ENCODE measurements around the gene SUPT16H. TPM values are rescaled to one million over a fixed set of nuclear protein-coding genes. Genes with fewer than 3 reads are reported as not detected.

SUPT16H gene
- total RNA-seq (10 to 100 TPM; 39.2 to 76.4 (median 48.5) TPM), polyA plus RNA-seq (10 to 100 TPM; 45.8 to 69.8 (median 50.4) TPM)
- long read RNA-seq, donor 1, full-length matches to known transcripts, result 2 of 12 reads
- long read RNA-seq, donor 1, partial matches to known transcripts, result 10 of 12 reads
- long read RNA-seq, donor 1, other reads (novel, unspliced or antisense), result 0 of 12 reads
- long read RNA-seq, donor 2, full-length matches to known transcripts, result 7 of 7 reads
- long read RNA-seq, donor 2, partial matches to known transcripts, result 0 of 7 reads
- long read RNA-seq, donor 2, other reads (novel, unspliced or antisense), result 0 of 7 reads
- long read RNA-seq, donor 3, full-length matches to known transcripts, result 6 of 13 reads
- long read RNA-seq, donor 3, partial matches to known transcripts, result 7 of 13 reads
- long read RNA-seq, donor 3, other reads (novel, unspliced or antisense), result 0 of 13 reads
- long read RNA-seq, donor 4, full-length matches to known transcripts, result 2 of 34 reads
- long read RNA-seq, donor 4, partial matches to known transcripts, result 31 of 34 reads
- long read RNA-seq, donor 4, other reads (novel, unspliced or antisense), result 1 of 34 reads
- long read RNA-seq, donor 5, full-length matches to known transcripts, result 102 of 115 reads
- long read RNA-seq, donor 5, partial matches to known transcripts, result 6 of 115 reads
- long read RNA-seq, donor 5, other reads (novel, unspliced or antisense), result 7 of 115 reads
- long read RNA-seq, donor 6, partial matches to known transcripts, result 26 of 31 reads
- long read RNA-seq, donor 6, other reads (novel, unspliced or antisense), result 4 of 31 reads
- long read RNA-seq, donor 7, full-length matches to known transcripts, result 5 of 5 reads
- long read RNA-seq, donor 7, partial matches to known transcripts, result 0 of 5 reads
- long read RNA-seq, donor 7, other reads (novel, unspliced or antisense), result 0 of 5 reads
- long read RNA-seq, donor 8, full-length matches to known transcripts, result 9 of 20 reads
- long read RNA-seq, donor 8, partial matches to known transcripts, result 11 of 20 reads
- long read RNA-seq, donor 8, other reads (novel, unspliced or antisense), result 0 of 20 reads
- long read RNA-seq, donor 9, full-length matches to known transcripts, result 4 of 9 reads
- long read RNA-seq, donor 9, partial matches to known transcripts, result 5 of 9 reads
- long read RNA-seq, donor 9, other reads (novel, unspliced or antisense), result 0 of 9 reads
- long read RNA-seq, donor 10, full-length matches to known transcripts, result 6 of 6 reads
- long read RNA-seq, donor 10, partial matches to known transcripts, result 0 of 6 reads
- long read RNA-seq, donor 10, other reads (novel, unspliced or antisense), result 0 of 6 reads

DNA sequence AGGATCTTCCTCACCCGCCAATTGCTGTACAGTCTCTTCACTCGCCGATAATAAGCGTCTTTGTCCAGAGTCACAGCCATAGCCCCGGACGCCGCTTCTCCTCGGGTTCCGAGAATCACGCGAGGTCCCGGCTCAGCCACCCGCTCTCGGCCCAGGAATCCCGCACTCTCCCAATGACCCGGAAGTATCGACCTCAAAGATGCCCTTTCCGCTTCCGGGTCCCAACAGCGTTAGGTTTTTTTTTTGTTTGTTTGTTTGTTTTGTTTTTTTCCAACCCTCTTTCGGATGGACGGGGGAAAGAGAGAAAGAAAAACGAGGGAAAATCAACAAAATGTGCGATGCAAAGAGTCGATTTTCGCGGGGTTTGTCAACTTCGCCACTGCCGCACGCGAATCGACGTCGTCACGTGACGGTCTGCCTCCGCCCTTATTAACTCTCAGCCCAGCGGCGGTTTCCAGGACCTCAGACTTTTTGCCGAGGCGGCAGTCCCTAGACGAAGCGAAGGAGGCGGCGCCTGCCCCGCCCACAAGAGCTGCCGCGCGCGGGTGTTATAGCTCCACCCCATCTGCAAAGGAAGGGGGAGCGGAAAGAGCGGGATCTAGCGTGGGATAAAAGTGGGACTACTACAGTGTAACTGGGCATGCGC is at the start of gene SUPT16H:
TSS of gene SUPT16H (minus strand) at position 172 of the 646 bp plus-strand sequence. CDS start at position 80, 92 bp downstream.
- TF ChIP-seq, protein P1, sequence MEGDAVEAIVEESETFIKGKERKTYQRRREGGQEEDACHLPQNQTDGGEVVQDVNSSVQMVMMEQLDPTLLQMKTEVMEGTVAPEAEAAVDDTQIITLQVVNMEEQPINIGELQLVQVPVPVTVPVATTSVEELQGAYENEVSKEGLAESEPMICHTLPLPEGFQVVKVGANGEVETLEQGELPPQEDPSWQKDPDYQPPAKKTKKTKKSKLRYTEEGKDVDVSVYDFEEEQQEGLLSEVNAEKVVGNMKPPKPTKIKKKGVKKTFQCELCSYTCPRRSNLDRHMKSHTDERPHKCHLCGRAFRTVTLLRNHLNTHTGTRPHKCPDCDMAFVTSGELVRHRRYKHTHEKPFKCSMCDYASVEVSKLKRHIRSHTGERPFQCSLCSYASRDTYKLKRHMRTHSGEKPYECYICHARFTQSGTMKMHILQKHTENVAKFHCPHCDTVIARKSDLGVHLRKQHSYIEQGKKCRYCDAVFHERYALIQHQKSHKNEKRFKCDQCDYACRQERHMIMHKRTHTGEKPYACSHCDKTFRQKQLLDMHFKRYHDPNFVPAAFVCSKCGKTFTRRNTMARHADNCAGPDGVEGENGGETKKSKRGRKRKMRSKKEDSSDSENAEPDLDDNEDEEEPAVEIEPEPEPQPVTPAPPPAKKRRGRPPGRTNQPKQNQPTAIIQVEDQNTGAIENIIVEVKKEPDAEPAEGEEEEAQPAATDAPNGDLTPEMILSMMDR (IDR thresholded peaks at IDR 0.05), result no peak
- peak in 1 of 2 donors; percentile 71 for TF ChIP-seq POLR2A (IDR thresholded peaks at IDR 0.05)
- WGBS, 4 donors, result 0% methylated on average over 42 to 54 of the region's 54 CpGs
- Histone ChIP-seq H3K27ac (peak within 1 kb of the TSS; percentile 87 to 92 (median 91)), H3K36me3 (replicated peaks in 1 of 2) (peaks cover 0 to 16% of the 10 kb centered on the region in 2 donors), H3K4me1 (replicated peaks in 1 of 2) (peaks cover 5 to 15% of the 10 kb centered on the region in 2 donors), H3K9me3 (replicated peaks in 1 of 3) (no peaks in the 10 kb centered on the region), H3K4me3 (peak within 1 kb of the TSS; percentile 19 to 83 (median 69)), H3K27me3 (no peaks in the 10 kb centered on the region)
- intact Hi-C loops (cut with DNase I), result no loop called here
- DNase-seq, result peak; percentile 92 to 98 (median 97)

DNA sequence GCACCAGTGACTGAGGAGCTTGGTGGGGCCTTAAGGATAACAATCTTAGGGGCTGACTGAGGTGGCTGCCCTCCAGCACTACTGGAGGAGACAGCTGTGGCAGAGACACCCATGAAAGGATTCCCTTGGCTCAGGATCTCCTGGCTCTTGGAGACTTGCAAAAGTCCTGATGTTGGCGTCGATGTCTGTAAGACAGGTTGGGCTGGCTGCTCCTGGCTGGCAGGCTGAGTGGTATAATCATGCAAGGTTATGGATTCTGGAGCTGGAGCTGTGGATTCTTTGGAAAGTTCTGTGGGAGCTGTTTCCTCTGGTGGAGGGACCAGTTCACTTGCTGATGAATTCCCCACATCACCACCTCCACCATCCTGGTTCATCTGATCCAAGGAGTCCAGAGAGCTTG is 47.3 kb upstream of the SUPT16H start:
- Histone ChIP-seq H3K27me3 (no peaks in the 10 kb centered on the region), H3K4me3 (no peak overlapping the region), H3K36me3 (replicated peaks in 1 of 2) (peaks cover 0 to 56% of the 10 kb centered on the region in 2 donors), H3K9me3 (replicated peaks in 1 of 3) (no peaks in the 10 kb centered on the region), H3K27ac (no peak overlapping the region), H3K4me1 (replicated peaks in 1 of 2) (peaks cover 0 to 18% of the 10 kb centered on the region in 2 donors)
- TF ChIP-seq, protein P1 (IDR thresholded peaks at IDR 0.05), result no peak
- TF ChIP-seq POLR2A (IDR thresholded peaks at IDR 0.05), result no peak
- no peak for DNase-seq
- WGBS, 4 donors, result 96 to 100% (median 100%) methylated on average over 2 of the region's 2 CpGs; no CpG with 5 or more reads in 1 of the 4 donors
- intact Hi-C loops (cut with DNase I), result no loop called here

DNA sequence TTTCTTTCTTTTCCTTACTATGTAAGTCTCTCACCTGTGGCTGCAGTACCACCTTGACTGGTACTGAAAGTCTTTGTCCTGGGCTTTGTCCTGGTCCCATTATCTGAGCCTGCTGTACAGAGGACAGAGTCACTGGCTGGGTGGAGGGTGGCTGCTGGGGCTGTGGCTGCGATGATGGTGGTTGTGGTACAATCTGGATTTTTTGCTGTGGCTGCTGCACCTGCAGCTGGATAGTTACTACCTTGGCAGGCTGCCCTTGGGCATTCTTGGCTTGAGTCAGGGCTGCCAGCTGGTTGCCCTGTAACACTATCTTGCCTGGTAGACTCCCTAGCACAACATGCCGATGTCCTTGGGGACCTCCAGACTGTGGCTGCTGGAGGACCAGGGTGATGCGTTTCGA is 45.1 kb upstream of the SUPT16H start:
- WGBS, 4 donors, result 55 to 57% (median 56%) methylated on average over 4 of the region's 4 CpGs

More for the DNA sequence above, 45.1 kb upstream of the SUPT16H start:
- H3K9me3 ChIP-seq (replicated peaks in 1 of 3), result no peaks in the 10 kb centered on the region
- H3K27ac ChIP-seq, result no peak overlapping the region
- H3K4me1 ChIP-seq (replicated peaks in 1 of 2), result peaks cover 0 to 4% of the 10 kb centered on the region in 2 donors
- no peak overlapping the region for H3K4me3 ChIP-seq
- DNase-seq, result peak; percentile 25 to 83 (median 78)
- no peak for TF ChIP-seq POLR2A (IDR thresholded peaks at IDR 0.05)
- TF ChIP-seq, protein P1 (IDR thresholded peaks at IDR 0.05), result no peak
- no peaks in the 10 kb centered on the region for H3K27me3 ChIP-seq
- intact Hi-C loops (cut with DNase I), result no loop called here
- peaks cover 0 to 78% of the 10 kb centered on the region in 2 donors for H3K36me3 ChIP-seq (replicated peaks in 1 of 2)

Measured in adrenal gland (tissue), 19 donors.